Endothelial cell of umbilical vein (primary cell): Measurements from ENCODE around the gene DESI1. TPM values are rescaled to one million over a fixed set of nuclear protein-coding genes. Genes with fewer than 3 reads are reported as not detected.

Source experiments
- BruUV-seq: library from RNA; stranded (reverse); fragments of 400-500 nt; replicated peaks from 2 replicates; lab custom pipeline; 2021; lab: Mats Ljungman, UMichigan
- CTCF ChIA-PET: fragments of 300-600, 350-600 bp; sonication (Branson Sonifier 250); formaldehyde crosslinking; loops from one replicate; lab custom pipeline; 2021; ENCODE audit warnings: antibody characterized with exemption, inconsistent platforms; lab: Charles Lee
- POLR2A ChIA-PET: fragments of 300-600, 350-600 bp; sonication (Branson Sonifier 250); formaldehyde crosslinking; loops from one replicate; lab custom pipeline; 2021; ENCODE audit warnings: antibody characterized with exemption, inconsistent platforms; lab: Charles Lee
- DNase-seq: peaks from one replicate; pipeline ENCODE4 v3.0.0-alpha.2; 2011; ENCODE audit warnings: low read depth, low spot score
- FAIRE-seq: peaks from 2 replicates; lab custom pipeline; 2011; peaks lifted over from hg19 to GRCh38; lab: Jason Lieb, UNC
- H2AFZ ChIP-seq: 2 replicates; pipeline ENCODE4 v1.6.0; 2012; ENCODE audit warnings: low read depth, low read length, control low read depth, inconsistent platforms
- H3K27ac ChIP-seq: 2 replicates; pipeline ENCODE4 v1.5.1; 2011; ENCODE audit warnings: low read depth, mild to moderate bottlenecking, control low read depth, low read length, moderate library complexity; ENCODE audit not compliant: insufficient read depth
- H3K27me3 ChIP-seq, 2 experiments: 2 replicates each; pipeline versions ENCODE4 v1.6.0 to v1.6.1; 2011; ENCODE audit warnings: low read length in 2 of 2, mixed read lengths in 1 of 2; ENCODE audit not compliant: control insufficient read depth in 2 of 2, insufficient read depth in 2 of 2
- H3K36me3 ChIP-seq, 2 experiments: 2 replicates in 1 of 2; 3 replicates in 1 of 2; pipeline ENCODE4 v1.5.1; 2011; ENCODE audit warnings: low read length in 2 of 2, mild to moderate bottlenecking in 1 of 2, moderate library complexity in 1 of 2; ENCODE audit not compliant: control insufficient read depth in 2 of 2, insufficient read depth in 2 of 2; ENCODE audit errors: extremely low read depth in 1 of 2
- H3K4me1 ChIP-seq: 3 replicates; pipeline ENCODE4 v1.5.1; 2011; ENCODE audit warnings: mild to moderate bottlenecking, low read length; ENCODE audit not compliant: control insufficient read depth, insufficient read depth; ENCODE audit errors: extremely low read depth
- H3K4me2 ChIP-seq: 2 replicates; pipeline ENCODE4 v1.6.1; 2011; ENCODE audit warnings: low read length, control low read depth, mixed read lengths; ENCODE audit not compliant: insufficient read depth
- H3K4me3 ChIP-seq, 3 experiments: fragments of 200-600 bp in 1 of 3; sonication (generic), shearing (Covaris generic) in 1 of 3; replicated peaks in 1 of 3; 2 replicates each; pipeline ENCODE4 v1.5.1; 2011 to 2016; ENCODE audit warnings: control low read depth in 3 of 3, low read length in 3 of 3, mild to moderate bottlenecking in 2 of 3, inconsistent platforms in 1 of 3, low read depth in 1 of 3, moderate library complexity in 1 of 3; ENCODE audit not compliant: insufficient read depth in 1 of 3
- H3K79me2 ChIP-seq: 2 replicates; pipeline ENCODE4 v1.6.0; 2012; ENCODE audit warnings: low read length, inconsistent platforms; ENCODE audit not compliant: control insufficient read depth, insufficient read depth
- H3K9ac ChIP-seq: replicated peaks from 2 replicates; pipeline ENCODE3; 2011; ENCODE audit warnings: low read length, control low read depth; ENCODE audit not compliant: insufficient read depth; ENCODE audit errors: extremely low read depth
- H3K9me1 ChIP-seq: replicated peaks from 3 replicates; pipeline ENCODE4 v1.6.0; 2011; ENCODE audit warnings: mild to moderate bottlenecking, low read length; ENCODE audit not compliant: control insufficient read depth, insufficient read depth; ENCODE audit errors: extremely low read depth
- H3K9me3 ChIP-seq: replicated peaks from 2 replicates; pipeline ENCODE4 v1.5.1; 2012; ENCODE audit warnings: low read length, inconsistent platforms; ENCODE audit not compliant: control insufficient read depth, insufficient read depth
- H4K20me1 ChIP-seq: replicated peaks from 2 replicates; pipeline ENCODE3; 2011; ENCODE audit warnings: mild to moderate bottlenecking, low read length; ENCODE audit not compliant: control insufficient read depth, insufficient read depth; ENCODE audit errors: extremely low read depth
- EZH2 ChIP-seq: IDR thresholded peaks from 2 replicates; pipeline ENCODE4 v1.6.1; 2012; ENCODE audit warnings: borderline replicate concordance, low read depth, mild to moderate bottlenecking, moderate library complexity, low read length, inconsistent platforms; ENCODE audit not compliant: severe bottlenecking
- FOS ChIP-seq: IDR thresholded peaks from 2 replicates; pipeline ENCODE4 v1.6.1; 2011; ENCODE audit warnings: mild to moderate bottlenecking, low read length, moderate library complexity, borderline replicate concordance; ENCODE audit not compliant: insufficient read depth
- GATA2 ChIP-seq: IDR thresholded peaks from 2 replicates; pipeline ENCODE4 v1.7.0; 2011; ENCODE audit warnings: low read depth, mild to moderate bottlenecking, moderate library complexity, mixed read lengths, low read length; ENCODE audit not compliant: insufficient read length, insufficient read depth
- JUN ChIP-seq: IDR thresholded peaks from 2 replicates; pipeline ENCODE4 v1.6.1; 2011; ENCODE audit warnings: borderline replicate concordance, low read depth; ENCODE audit not compliant: insufficient read length, insufficient read depth
- MAX ChIP-seq: IDR thresholded peaks from 2 replicates; pipeline ENCODE4 v1.6.1; 2011; ENCODE audit not compliant: insufficient read depth, insufficient read length
- MYC ChIP-seq: IDR thresholded peaks from one replicate; pipeline ENCODE4 v1.6.1; 2011; ENCODE audit warnings: mild to moderate bottlenecking, low read depth, low read length
- POLR2A ChIP-seq: IDR thresholded peaks from 2 replicates; pipeline ENCODE4 v1.6.1; 2012; ENCODE audit warnings: low read depth, mild to moderate bottlenecking, control low read depth, low read length
- POLR2AphosphoS5 ChIP-seq: IDR thresholded peaks from 2 replicates; pipeline ENCODE4 v1.6.1; 2012; ENCODE audit warnings: low read depth, mild to moderate bottlenecking, control low read depth, low read length, moderate library complexity; ENCODE audit not compliant: insufficient read depth
- dilution Hi-C: fragments of 300-500 bp; cut with MboI; formaldehyde crosslinking; loops from one replicate; pipeline ENCODE4 v1.15.0; 2019; ENCODE audit warnings: low sequenced_read_pairs; ENCODE audit not compliant: extremely low pct_ligation_motif_present
- intact Hi-C: fragments of 100-400 bp; cut with micrococcal nuclease; formaldehyde crosslinking; loops from one replicate; pipeline ENCODE4 v1.10.0; 2022
- polyA plus RNA-seq, 4 experiments: library from polyadenylated mRNA; depleted of rRNA in 3 of 4; stranded (reverse) in 3 of 4; unstranded in 1 of 4; fragments of >200 nt; gene quantifications; 2 replicates each; pipeline versions ENCODE4 v1.2.1 to v1.2.3, GENCODE V29; 2011 to 2012; ENCODE audit warnings: missing spikeins in 1 of 4
- total RNA-seq: library from RNA; stranded (reverse); gene quantifications from 2 replicates; pipeline ENCODE4 v1.2.3, GENCODE V29; 2021

The DESI1 gene
- total and polyA plus RNA-seq, 2 donors (not counting 3 experiments of a cell fraction or from before 2014, with no cell fraction given): 36.8 to 59.1 TPM

DNA sequence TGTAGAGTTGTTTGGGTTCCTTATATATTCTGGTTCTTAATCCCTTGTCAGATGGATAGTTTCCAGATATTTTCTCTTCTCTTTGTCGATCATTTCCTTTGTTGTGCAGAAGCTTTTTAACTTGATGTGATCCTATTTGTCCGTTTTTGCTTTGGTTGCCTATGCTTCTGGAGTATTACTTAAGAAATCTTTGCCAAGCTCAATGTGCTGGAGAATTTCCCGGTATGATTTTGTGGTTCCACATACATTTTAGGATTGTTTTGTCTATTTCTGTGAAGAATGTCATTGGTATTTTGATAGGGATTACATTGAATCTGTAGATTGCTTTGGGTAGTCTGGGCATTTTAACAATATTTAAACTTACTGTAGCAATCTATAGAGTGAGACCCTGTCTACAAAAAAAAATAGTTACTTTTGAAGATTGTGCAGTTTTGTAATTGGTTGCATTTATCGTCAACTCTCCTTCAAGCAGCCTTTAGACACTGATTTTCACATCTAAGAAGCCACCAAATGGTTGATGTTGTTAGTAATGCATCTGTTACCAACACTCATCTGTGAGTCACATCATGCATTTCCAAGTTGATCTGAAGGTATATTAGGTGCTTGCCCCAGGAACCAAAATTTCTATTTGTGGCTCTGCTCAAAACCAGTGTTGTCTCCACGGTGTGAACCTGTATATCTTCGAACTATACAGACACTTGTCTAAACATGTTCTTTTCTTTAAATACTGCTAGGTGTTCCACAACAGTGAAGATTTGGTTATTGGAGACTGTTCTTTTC, 21.7 kb upstream of the DESI1 start:
- Histone ChIP-seq H3K9me3 (no peaks in the 10 kb centered on the region), H3K36me3 (peaks cover 14 to 29% of the 10 kb centered on the region in 2 experiments), H2AFZ (no peak overlapping the region), H3K9ac (no peak overlapping the region), H3K27me3 (no peaks in the 10 kb centered on the region), H3K4me1 (no peaks in the 10 kb centered on the region), H3K9me1 (no peaks in the 10 kb centered on the region), H3K79me2 (peaks cover 26% of the 10 kb centered on the region), H3K4me3 (no peak overlapping the region), H3K4me2 (no peak overlapping the region), H4K20me1 (no peaks in the 10 kb centered on the region), H3K27ac (no peak overlapping the region)
- BruUV-seq: no TSS peak
- no peak for DNase-seq
- ChIA-PET CTCF (interaction anchor here (0.6 kb wide), 1 partner anchor 8 kb away, joined by 3 read pairs; no protein-coding TSS in a partner anchor), POLR2A (no interaction called here)
- no peak for FAIRE-seq
- intact Hi-C loops: no loop called here
- dilution Hi-C loops: no loop called here
- TF ChIP-seq GATA2 (no peak), FOS (no peak), EZH2 (no peak), MAX (no peak), MYC (no peak), JUN (no peak), POLR2A (no peak), POLR2AphosphoS5 (no peak)
